GM12878 (cell line): ENCODE results near the gene SIGMAR1. TPM values are rescaled to one million over a fixed set of nuclear protein-coding genes. Genes with fewer than 3 reads are reported as not detected.

Source experiments
- BCLAF1 ChIP-seq: fragments of 450-650 bp; IDR thresholded peaks from 2 replicates; pipeline ENCODE4 v1.6.1; 2017; ENCODE audit warnings: antibody characterized with exemption, mild to moderate bottlenecking, moderate library complexity
- CBFB ChIP-seq: IDR thresholded peaks from 2 replicates; pipeline ENCODE4 v1.6.1; 2016; ENCODE audit warnings: antibody characterized with exemption, low read depth
- CREM ChIP-seq: IDR thresholded peaks from 2 replicates; pipeline ENCODE4 v1.6.1; 2014; ENCODE audit warnings: antibody characterized with exemption, low read depth
- E2F8 ChIP-seq: fragments of 450-650 bp; IDR thresholded peaks from 2 replicates; pipeline ENCODE4 v1.6.1; 2018; ENCODE audit warnings: mild to moderate bottlenecking, low read depth, moderate library complexity; ENCODE audit not compliant: partially characterized antibody
- HCFC1 ChIP-seq: fragments of 150-350 bp; IDR thresholded peaks from 2 replicates; pipeline ENCODE4 v1.6.1; 2014; ENCODE audit warnings: low read length
- HSF1 ChIP-seq: fragments of 150-350 bp; IDR thresholded peaks from 2 replicates; pipeline ENCODE4 v1.6.1; 2014; ENCODE audit warnings: mild to moderate bottlenecking, low read depth, low read length
- MEF2A ChIP-seq: IDR thresholded peaks from 2 replicates; pipeline ENCODE4 v1.6.1; 2011; ENCODE audit warnings: low read depth, mild to moderate bottlenecking, low read length, moderate library complexity; ENCODE audit not compliant: insufficient read depth
- MYC ChIP-seq: IDR thresholded peaks from 2 replicates; pipeline ENCODE4 v1.6.1; 2011; ENCODE audit warnings: mild to moderate bottlenecking, low read length, moderate library complexity, inconsistent platforms; ENCODE audit not compliant: insufficient read depth, insufficient replicate concordance, insufficient read length, severe bottlenecking
- PML ChIP-seq: IDR thresholded peaks from 2 replicates; pipeline ENCODE4 v1.6.1; 2012; ENCODE audit warnings: low read length, inconsistent platforms
- TARDBP ChIP-seq: IDR thresholded peaks from 2 replicates; pipeline ENCODE4 v1.6.1; 2016; ENCODE audit warnings: borderline replicate concordance
- ZBTB33 ChIP-seq: fragments of 450-650 bp; IDR thresholded peaks from 2 replicates; pipeline ENCODE4 v1.6.1; 2017; ENCODE audit warnings: mild to moderate bottlenecking
- polyA plus RNA-seq, 11 experiments: library from polyadenylated mRNA; depleted of rRNA in 4 of 11; unstranded in 6 of 11; stranded (reverse) in 5 of 11; fragments of >200 nt; fragmentation: Nextera tagmentation in 4 of 11; fragmentation: Illumina TruSeq in 1 of 11; extraction: Ambion mirVana in 4 of 11; extraction: Trizol in 1 of 11; gene quantifications; 1 replicate in 1 of 11; 2 replicates in 10 of 11; pipeline versions ENCODE4 v1.2.1 to v1.2.3, GENCODE V29; 2011 to 2016; ENCODE audit warnings: inconsistent platforms in 2 of 11, missing spikeins in 2 of 11, low read depth in 1 of 11
- total RNA-seq, 4 experiments: library from RNA; depleted of rRNA in 3 of 4; stranded (reverse); fragments of >200 nt in 3 of 4; fragmentation: Illumina TruSeq in 1 of 4; extraction: Trizol in 1 of 4; gene quantifications; 2 replicates each; pipeline versions ENCODE4 v1.2.1 to v1.2.3, GENCODE V29; 2013 to 2021

The SIGMAR1 gene
- total and polyA plus RNA-seq, 10 of the 15 experiments (the other 5 are each of a cell fraction or from before 2014, with no cell fraction given), result 7.1 to 133 (median 69.5) TPM

GRCh38 chr9:34625186-34625486 lies 12.5 kb downstream of the SIGMAR1 start (continued):
- TF ChIP-seq E2F8 (no peak), TARDBP (no peak), MYC (no peak), HCFC1 (no peak), ZBTB33 (no peak), BCLAF1 (no peak), CBFB (no peak), CREM (no peak), HSF1 (no peak), MEF2A (no peak), PML (no peak)
